OCI-LY1 (cell line): ENCODE data around the gene CDIPT.

ENCODE experiments used
- EZH2 ChIP-seq: fragments of 200-600 bp; sonication (generic), shearing (Covaris generic); IDR thresholded peaks from 2 replicates; pipeline ENCODE4 v1.8.0; 2017; ENCODE audit warnings: borderline replicate concordance, mixed run types, mild to moderate bottlenecking, antibody characterized with exemption, low read length, moderate library complexity, mixed read lengths
- TF ChIP-seq, protein P1 (sequence below): fragments of 200-600 bp; sonication (generic), shearing (Covaris generic); IDR thresholded peaks from 2 replicates; pipeline ENCODE4 v1.5.1; 2017; ENCODE audit warnings: mild to moderate bottlenecking, antibody characterized with exemption, low read length, moderate library complexity, mixed read lengths

GRCh38 chr16:29857133-29857760 is 5.8 kb downstream of the CDIPT start:
- TF ChIP-seq, protein P1, sequence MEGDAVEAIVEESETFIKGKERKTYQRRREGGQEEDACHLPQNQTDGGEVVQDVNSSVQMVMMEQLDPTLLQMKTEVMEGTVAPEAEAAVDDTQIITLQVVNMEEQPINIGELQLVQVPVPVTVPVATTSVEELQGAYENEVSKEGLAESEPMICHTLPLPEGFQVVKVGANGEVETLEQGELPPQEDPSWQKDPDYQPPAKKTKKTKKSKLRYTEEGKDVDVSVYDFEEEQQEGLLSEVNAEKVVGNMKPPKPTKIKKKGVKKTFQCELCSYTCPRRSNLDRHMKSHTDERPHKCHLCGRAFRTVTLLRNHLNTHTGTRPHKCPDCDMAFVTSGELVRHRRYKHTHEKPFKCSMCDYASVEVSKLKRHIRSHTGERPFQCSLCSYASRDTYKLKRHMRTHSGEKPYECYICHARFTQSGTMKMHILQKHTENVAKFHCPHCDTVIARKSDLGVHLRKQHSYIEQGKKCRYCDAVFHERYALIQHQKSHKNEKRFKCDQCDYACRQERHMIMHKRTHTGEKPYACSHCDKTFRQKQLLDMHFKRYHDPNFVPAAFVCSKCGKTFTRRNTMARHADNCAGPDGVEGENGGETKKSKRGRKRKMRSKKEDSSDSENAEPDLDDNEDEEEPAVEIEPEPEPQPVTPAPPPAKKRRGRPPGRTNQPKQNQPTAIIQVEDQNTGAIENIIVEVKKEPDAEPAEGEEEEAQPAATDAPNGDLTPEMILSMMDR: no peak
- no peak for TF ChIP-seq EZH2
